Fibroblast of skin of right quadriceps (primary cell): ENCODE data around the gene CD33.

Experiments used
- DNase-seq: peaks from one replicate; pipeline ENCODE4 v3.0.0-alpha.2; 2013

Gene CD33

DNA sequence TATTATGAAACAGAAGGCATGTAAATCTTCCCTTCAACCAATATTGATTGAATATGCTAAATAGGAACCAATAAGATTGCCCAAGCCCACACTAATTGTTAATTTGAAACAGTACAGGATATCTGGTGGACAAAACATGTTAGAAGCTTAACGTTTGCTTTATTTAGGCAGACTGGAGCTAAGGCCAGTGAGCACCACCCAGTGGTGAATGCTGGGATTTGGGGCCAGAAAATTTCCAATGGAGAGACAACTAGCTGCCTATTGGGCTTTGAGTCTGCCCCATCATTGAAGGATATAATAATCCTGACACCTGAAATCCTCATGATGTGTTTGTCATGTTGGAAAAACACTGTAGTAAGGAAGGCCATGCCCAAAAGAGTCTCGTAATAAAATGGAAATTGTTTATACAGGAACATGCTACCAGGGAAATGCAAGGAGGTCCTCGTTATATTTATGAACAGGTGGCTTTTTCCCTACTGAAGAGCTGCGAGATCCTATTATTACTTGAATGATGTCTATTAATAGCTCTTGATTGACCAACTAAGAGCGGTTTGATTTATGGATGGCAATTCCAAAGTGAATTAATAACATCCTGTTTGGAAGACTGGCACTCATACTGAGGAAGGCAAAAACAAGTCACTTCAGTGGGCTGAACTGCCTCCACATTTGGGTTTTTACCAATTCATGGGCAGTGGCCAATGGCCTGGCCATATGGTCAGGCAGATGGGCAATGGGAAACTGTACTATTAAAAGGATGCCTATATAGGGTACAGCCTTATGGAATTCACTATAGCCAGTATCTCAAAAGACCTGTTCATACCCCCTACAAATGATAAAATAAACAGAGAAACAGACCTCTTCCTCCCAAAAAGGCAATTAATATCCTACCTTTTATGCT, 34.7 kb downstream of the CD33 start:
- peak; percentile 4 for DNase-seq

DNA sequence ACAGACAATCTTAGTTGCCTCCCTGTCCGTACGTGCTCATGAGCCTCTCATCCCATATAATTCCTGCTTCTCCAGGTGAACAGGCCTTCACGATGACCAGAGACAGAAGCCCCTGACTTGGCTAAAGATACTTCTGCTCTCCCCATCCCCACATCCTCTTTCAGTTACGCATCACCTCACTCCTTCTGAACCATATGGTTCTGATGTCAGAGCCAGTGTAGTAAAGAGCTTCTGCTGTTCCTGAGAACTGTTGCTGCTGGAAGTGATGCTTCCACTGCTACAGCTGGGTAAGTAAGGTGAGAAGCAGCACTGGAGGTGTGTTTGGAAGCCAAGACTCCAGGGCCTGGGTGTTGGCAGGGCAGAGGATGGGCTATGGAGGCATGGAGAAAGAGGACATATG, 38.9 kb downstream of the CD33 start:
- no peak for DNase-seq

GRCh38 chr19:51271067-51271466, 46.2 kb downstream of the CD33 start:
- no peak for DNase-seq

DNA sequence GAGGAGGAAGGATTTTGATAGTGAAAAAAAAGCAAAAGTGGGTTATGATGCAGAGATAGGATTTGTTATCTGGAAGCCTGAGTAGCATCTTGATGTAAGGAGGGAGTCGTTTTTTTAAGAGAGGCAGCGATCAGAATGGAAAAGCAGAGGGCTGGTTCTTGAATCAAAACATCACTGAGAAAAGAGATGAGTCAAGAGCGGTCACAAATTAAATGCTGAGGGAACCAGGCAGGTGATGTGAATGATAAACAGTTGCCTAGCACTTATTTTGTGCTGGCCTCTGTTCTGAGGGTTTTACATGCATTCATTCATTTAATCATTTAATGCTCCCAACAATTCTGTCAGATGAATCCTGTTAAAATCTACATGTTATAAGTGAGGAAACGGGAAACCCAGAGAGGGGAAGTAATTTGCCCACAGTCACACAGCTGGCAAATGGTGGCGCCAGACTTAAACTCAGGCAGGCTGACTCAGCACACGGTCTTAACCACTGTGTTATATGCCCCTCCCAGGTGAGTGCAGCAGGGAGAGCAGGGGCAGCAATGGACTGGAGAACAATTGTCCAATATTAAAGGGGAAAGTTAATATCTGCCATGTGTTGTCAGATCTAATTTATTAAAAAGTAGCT, 47.4 kb downstream of the CD33 start:
- DNase-seq, result no peak

DNA sequence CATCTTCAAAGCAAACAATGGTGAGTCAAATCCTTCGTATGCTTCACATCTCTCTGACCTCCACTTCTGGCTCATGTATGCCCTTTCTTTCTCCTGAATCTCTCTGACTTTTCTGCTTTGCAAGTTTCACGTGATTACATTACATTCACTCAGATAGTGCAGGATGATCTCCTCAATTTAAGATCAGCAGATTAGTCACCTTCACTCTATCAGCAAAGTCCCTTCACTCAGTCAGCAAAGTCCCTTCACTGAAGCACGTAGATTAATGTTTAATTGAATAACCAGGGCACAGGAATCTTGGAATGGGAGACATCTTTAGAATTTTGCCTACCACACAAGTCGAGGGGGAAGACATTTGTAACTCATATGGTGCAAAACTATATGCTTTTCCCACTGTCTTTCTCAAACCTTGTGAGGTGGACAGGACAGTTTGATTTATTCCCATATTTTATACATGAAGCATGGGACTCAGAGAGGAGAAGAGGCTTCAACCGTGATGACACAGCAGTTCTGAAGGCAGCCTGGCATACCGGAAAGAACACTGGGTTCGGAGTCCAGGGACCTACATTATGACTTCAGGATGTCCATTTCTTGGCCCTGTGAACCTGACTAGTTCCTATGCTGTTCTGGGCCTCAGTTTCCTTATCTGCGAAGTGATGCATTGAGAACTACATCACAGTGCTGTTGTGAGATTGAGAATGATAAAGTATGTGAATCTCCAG, 49.3 kb downstream of the CD33 start:
- DNase-seq, result no peak

- DNase-seq, result no peak
Measured at GRCh38 chr19:51277112-51277511, 52.2 kb downstream of the CD33 start.

DNA sequence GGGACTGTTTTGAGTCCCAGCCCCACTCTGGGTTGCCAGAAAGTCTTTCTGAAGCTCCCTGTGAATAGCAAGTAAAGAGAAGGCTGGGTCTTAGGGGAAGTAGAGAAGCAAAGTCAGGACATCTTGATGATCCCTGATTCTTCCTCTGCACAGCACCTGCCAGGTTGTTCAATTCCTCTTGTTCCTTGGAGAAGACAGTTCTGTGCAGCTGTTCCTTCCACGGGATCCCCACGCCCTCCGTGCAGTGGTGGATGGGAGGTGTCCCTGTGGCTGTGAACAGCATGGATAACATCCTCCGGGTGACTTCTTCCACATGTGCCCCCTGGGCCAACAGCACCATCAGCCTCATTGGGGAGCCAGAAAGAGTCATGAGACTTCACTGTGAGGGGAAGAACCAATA, 57.5 kb downstream of the CD33 start:
- DNase-seq, result no peak

GRCh38 chr19:51285682-51286081, 60.8 kb downstream of the CD33 start:
- no peak for DNase-seq
